Measurements from ENCODE around the gene SLC39A13. TPM values are rescaled to one million over a fixed set of nuclear protein-coding genes. Genes with fewer than 3 reads are reported as not detected.

The SLC39A13 gene
- total RNA-seq, 2 experiments from 2014 or later, result 36.6 to 39.2 TPM

- peaks cover 2% of the 10 kb centered on the region for H3K36me3 ChIP-seq (ENCODE audit: insufficient read depth, low read length)
- Mint-ChIP-seq H3K27me3 (no peaks in the 10 kb centered on the region), H3K9me3 (no peaks in the 10 kb centered on the region), H3K27ac (peak overlapping the region; percentile 78), H3K4me1 (ENCODE audit: low read depth) (peaks cover 50% of the 10 kb centered on the region), H3K36me3 (ENCODE audit: low read depth) (no peaks in the 10 kb centered on the region), H3K4me3 (peak overlapping the region; percentile 67)
- ChIA-PET CTCF (interaction anchor here (0.9 kb wide), 2 partner anchors 13 to 24 kb away, joined by 3 read pairs; no protein-coding TSS in a partner anchor), POLR2A (interaction anchor here (1.0 to 1.1 kb wide), 2 partner anchors 8 to 24 kb away, joined by 3 read pairs; no protein-coding TSS in a partner anchor)
- peak overlapping the region in 1 of 2 donors; percentile 7 for H3K27ac ChIP-seq (ENCODE audit: low read depth in 1 of 2, low read length in 2 of 2)
- H3K4me1 ChIP-seq (ENCODE audit: insufficient read depth, low read length), result peaks cover 54% of the 10 kb centered on the region
- intact Hi-C loops (cut with DNase I, micrococcal nuclease), result no loop called here
- DNase-seq, result peak in 1 of 14 experiments; percentile 2
- H3K27me3 ChIP-seq (ENCODE audit: control insufficient read depth in 1 of 2, insufficient read depth in 2 of 2, low read length in 2 of 2), result no peaks in the 10 kb centered on the region
- no peak for ATAC-seq (ENCODE audit: poor library complexity)
- no peak overlapping the region for H3K4me3 ChIP-seq (ENCODE audit: low read length)
- H3K9me3 ChIP-seq (ENCODE audit: control insufficient read depth in 1 of 2, insufficient read depth in 1 of 2, low read length in 2 of 2), result no peaks in the 10 kb centered on the region
- no peak for TF ChIP-seq CTCF (IDR thresholded peaks at IDR 0.05)
Measured at GRCh38 chr11:47398011-47398410, 10.4 kb upstream of the SLC39A13 start.

GRCh38 chr11:47398551-47398950, 9.8 kb upstream of the SLC39A13 start:
- no peaks in the 10 kb centered on the region for H3K9me3 ChIP-seq (ENCODE audit: control insufficient read depth in 1 of 2, insufficient read depth in 1 of 2, low read length in 2 of 2)
- H3K27ac ChIP-seq (ENCODE audit: low read depth in 1 of 2, low read length in 2 of 2), result peak overlapping the region in 1 of 2 donors; percentile 7
- ChIA-PET POLR2A (interaction anchor here (1.0 to 1.1 kb wide), 2 partner anchors 9 to 24 kb away, joined by 3 read pairs; no protein-coding TSS in a partner anchor), CTCF (interaction anchor here (0.9 kb wide), 2 partner anchors 13 to 24 kb away, joined by 3 read pairs; no protein-coding TSS in a partner anchor)
- DNase-seq (peak in 1 of 14 experiments; percentile 2), ATAC-seq (ENCODE audit: poor library complexity) (no peak)
- Mint-ChIP-seq H3K36me3 (ENCODE audit: low read depth) (no peaks in the 10 kb centered on the region), H3K9me3 (no peaks in the 10 kb centered on the region), H3K4me1 (ENCODE audit: low read depth) (peaks cover 47% of the 10 kb centered on the region), H3K27ac (peak overlapping the region; percentile 78), H3K4me3 (peak overlapping the region; percentile 67), H3K27me3 (no peaks in the 10 kb centered on the region)
- TF ChIP-seq CTCF (IDR thresholded peaks at IDR 0.05), result no peak
- H3K36me3 ChIP-seq (ENCODE audit: insufficient read depth, low read length), result peaks cover 2% of the 10 kb centered on the region
- no peak overlapping the region for H3K4me3 ChIP-seq (ENCODE audit: low read length)
- intact Hi-C loops (cut with DNase I, micrococcal nuclease), result no loop called here
- H3K4me1 ChIP-seq (ENCODE audit: insufficient read depth, low read length), result peaks cover 50% of the 10 kb centered on the region
- no peaks in the 10 kb centered on the region for H3K27me3 ChIP-seq (ENCODE audit: control insufficient read depth in 1 of 2, insufficient read depth in 2 of 2, low read length in 2 of 2)

- Histone ChIP-seq H3K36me3 (ENCODE audit: insufficient read depth, low read length) (no peaks in the 10 kb centered on the region), H3K27ac (ENCODE audit: low read depth in 1 of 2, low read length in 2 of 2) (peak overlapping the region; percentile 65 to 67), H3K27me3 (ENCODE audit: control insufficient read depth in 1 of 2, insufficient read depth in 2 of 2, low read length in 2 of 2) (no peaks in the 10 kb centered on the region), H3K9me3 (ENCODE audit: control insufficient read depth in 1 of 2, insufficient read depth in 1 of 2, low read length in 2 of 2) (no peaks in the 10 kb centered on the region), H3K4me1 (ENCODE audit: insufficient read depth, low read length) (peaks cover 34% of the 10 kb centered on the region), H3K4me3 (ENCODE audit: low read length) (peak overlapping the region; percentile 71)
- no peaks in the 10 kb centered on the region for H3K9me3 Mint-ChIP-seq
- intact Hi-C loops (cut with DNase I, micrococcal nuclease), result loop anchor here in 1 of 2 experiments (10.0 kb wide), 2 partner anchors 365 to 465 kb away; partner anchors contain the start of genes CSTPP1 and FNBP4
- POLR2A ChIA-PET, result interaction anchor here (0.6 to 1.7 kb wide), 9 partner anchors 8 to 29 kb away, joined by 3 to 12 read pairs (median 4); partner anchors contain the start of genes PSMC3, SLC39A13 and SPI1
- DNase-seq, result peak in 10 of 14 experiments; percentile 31 to 70 (median 50)
- H3K27me3 Mint-ChIP-seq, result no peaks in the 10 kb centered on the region
- H3K36me3 Mint-ChIP-seq (ENCODE audit: low read depth), result no peaks in the 10 kb centered on the region
- peak; percentile 76 for ATAC-seq (ENCODE audit: poor library complexity)
- peaks cover 33% of the 10 kb centered on the region for H3K4me1 Mint-ChIP-seq (ENCODE audit: low read depth)
- TF ChIP-seq CTCF (IDR thresholded peaks at IDR 0.05), result no peak
- peak overlapping the region; percentile 90 for H3K4me3 Mint-ChIP-seq
- CTCF ChIA-PET, result interaction anchor here (0.6 to 2.0 kb wide), 4 partner anchors 8 to 54 kb away, joined by 3 to 9 read pairs (median 3); partner anchors contain the start of gene SLC39A13
- H3K27ac Mint-ChIP-seq, result peak overlapping the region; percentile 78
Measured at GRCh38 chr11:47399860-47400767, 8.3 kb upstream of the SLC39A13 start.

All from CD4-positive, alpha-beta T cell (primary cell).